Mucosa of descending colon (tissue), 3 donors: ENCODE results near the gene SNX22. TPM values are rescaled to one million over a fixed set of nuclear protein-coding genes. Genes with fewer than 3 reads are reported as not detected.
"Not testable (repeated sequence)": the region's sequence is repeated elsewhere in the genome, so short reads cannot be mapped to it uniquely, and the experiment has no call there.

Experiments used
- ATAC-seq: fragments of 200-7000 bp; cut with Tn5 transposase; one replicate; pipeline ENCODE4 v1.9.1; 2020; ENCODE audit warnings: mild to moderate bottlenecking, moderate library complexity
- DNase-seq, 3 donors: peaks; one replicate each; pipeline ENCODE4 v3.0.0-alpha.2; 2020
- H3K36me3 ChIP-seq: fragments of 200-600 bp; one replicate; pipeline ENCODE4 v1.8.0; 2021; ENCODE audit warnings: low read depth, mild to moderate bottlenecking
- H3K4me1 ChIP-seq: fragments of 200-600 bp; one replicate; pipeline ENCODE4 v1.8.0; 2021; ENCODE audit warnings: low read depth, mild to moderate bottlenecking
- H3K4me3 ChIP-seq: fragments of 200-600 bp; one replicate; pipeline ENCODE4 v1.8.0; 2021; ENCODE audit warnings: mild to moderate bottlenecking
- H3K9me3 ChIP-seq: fragments of 200-600 bp; one replicate; pipeline ENCODE4 v1.8.0; 2021; ENCODE audit warnings: mild to moderate bottlenecking
- CTCF ChIP-seq: fragments of 200-600 bp; IDR thresholded peaks from one replicate; pipeline ENCODE4 v1.8.0; 2022; ENCODE audit warnings: antibody characterized with exemption, mild to moderate bottlenecking
- intact Hi-C, 2 donors: fragments of 100-400 bp; cut with DNase I in 1 of 2; cut with micrococcal nuclease in 1 of 2; formaldehyde crosslinking; loops; one replicate each; pipeline versions ENCODE4 v1.11.0 to v1.11.1; 2022; cut with DNase I, micrococcal nuclease
- long read RNA-seq, 2 donors: library from polyadenylated mRNA; unstranded; transcript quantifications; one replicate each; pipeline ENCODE4 v2.0.0, GENCODE V29; 2019 to 2021
- total RNA-seq, 3 donors: library from RNA; stranded (reverse); fragmentation: NEBNext Ultra II Directional in 2 of 3; extraction: Animal tissue kit (Norgen Biotek cat#: 25700) in 2 of 3; gene quantifications; one replicate each; pipeline versions ENCODE4 v1.2.1 to v1.2.4, GENCODE V29; 2021 to 2023
- donor health status: DM: no; HTN: no; CAD: no; lungs with moderate emphysema.
- donor health status: DM: no; HTN: no; CAD: no.
- donor health status: DM: no; HTN: yes; CAD: no.

Gene SNX22
- under 1 TPM; 0.29 to 0.35 (median 0.29) TPM for total RNA-seq
- long read RNA-seq, donor 1, result 0 reads
- long read RNA-seq, donor 2, result 0 reads

GRCh38 chr15:64151727-64152506, at the start of gene SNX22:
TSS of gene SNX22 (plus strand) at chr15:64151731. CDS start at chr15:64151776, 45 bp downstream.
- ATAC-seq, result peak; percentile 23
- intact Hi-C loops, result no loop called here
- DNase-seq, result peak in 2 of 3 donors; percentile 32 to 61
- Histone ChIP-seq H3K4me1 (peaks cover 24% of the 10 kb centered on the region), H3K4me3 (no peak within 1 kb of the TSS), H3K9me3 (no peaks in the 10 kb centered on the region), H3K36me3 (peaks cover 7% of the 10 kb centered on the region)
- TF ChIP-seq CTCF, result no peak

GRCh38 chr15:64102497-64102896, 49.0 kb upstream of the SNX22 start:
- H3K9me3 ChIP-seq, result no peaks in the 10 kb centered on the region
- no peak overlapping the region for H3K4me3 ChIP-seq
- peaks cover 19% of the 10 kb centered on the region for H3K4me1 ChIP-seq
- TF ChIP-seq CTCF, result no peak
- intact Hi-C loops, result no loop called here
- DNase-seq (no peak), ATAC-seq (no peak)
- no peaks in the 10 kb centered on the region for H3K36me3 ChIP-seq

GRCh38 chr15:64105113-64105704, 46.3 kb upstream of the SNX22 start:
- Histone ChIP-seq H3K4me3 (no peak overlapping the region), H3K4me1 (peaks cover 3% of the 10 kb centered on the region), H3K9me3 (no peaks in the 10 kb centered on the region), H3K36me3 (no peaks in the 10 kb centered on the region)
- DNase-seq, result peak in 1 of 3 donors; percentile 34
- intact Hi-C loops, result no loop called here
- ATAC-seq, result peak; percentile 19
- TF ChIP-seq CTCF, result no peak

- no peaks in the 10 kb centered on the region for H3K4me1 ChIP-seq
- no peak for DNase-seq
Observed at GRCh38 chr15:64107337-64107736, 44.2 kb upstream of the SNX22 start.

GRCh38 chr15:64110108-64110701, 41.3 kb upstream of the SNX22 start:
- H3K4me1 ChIP-seq, H3K36me3 ChIP-seq, H3K9me3 ChIP-seq, ATAC-seq, DNase-seq, intact Hi-C loops, H3K4me3 ChIP-seq: not testable (repeated sequence)

More at GRCh38 chr15:64107337-64107736, 44.2 kb upstream of the SNX22 start:
- no peaks in the 10 kb centered on the region for H3K36me3 ChIP-seq
- TF ChIP-seq CTCF, result no peak
- H3K9me3 ChIP-seq, result no peaks in the 10 kb centered on the region
- no peak for ATAC-seq
- H3K4me3 ChIP-seq, result no peak overlapping the region
- intact Hi-C loops, result no loop called here
